ENCODE results near the gene ISCU. TPM values are rescaled to one million over a fixed set of nuclear protein-coding genes. Genes with fewer than 3 reads are reported as not detected.
"Not testable (repeated sequence)": the region's sequence is repeated elsewhere in the genome, so short reads cannot be mapped to it uniquely, and the experiment has no call there.

Gene ISCU
- total RNA-seq, 2 donors from 2014 or later, result 113 to 119 TPM

DNA sequence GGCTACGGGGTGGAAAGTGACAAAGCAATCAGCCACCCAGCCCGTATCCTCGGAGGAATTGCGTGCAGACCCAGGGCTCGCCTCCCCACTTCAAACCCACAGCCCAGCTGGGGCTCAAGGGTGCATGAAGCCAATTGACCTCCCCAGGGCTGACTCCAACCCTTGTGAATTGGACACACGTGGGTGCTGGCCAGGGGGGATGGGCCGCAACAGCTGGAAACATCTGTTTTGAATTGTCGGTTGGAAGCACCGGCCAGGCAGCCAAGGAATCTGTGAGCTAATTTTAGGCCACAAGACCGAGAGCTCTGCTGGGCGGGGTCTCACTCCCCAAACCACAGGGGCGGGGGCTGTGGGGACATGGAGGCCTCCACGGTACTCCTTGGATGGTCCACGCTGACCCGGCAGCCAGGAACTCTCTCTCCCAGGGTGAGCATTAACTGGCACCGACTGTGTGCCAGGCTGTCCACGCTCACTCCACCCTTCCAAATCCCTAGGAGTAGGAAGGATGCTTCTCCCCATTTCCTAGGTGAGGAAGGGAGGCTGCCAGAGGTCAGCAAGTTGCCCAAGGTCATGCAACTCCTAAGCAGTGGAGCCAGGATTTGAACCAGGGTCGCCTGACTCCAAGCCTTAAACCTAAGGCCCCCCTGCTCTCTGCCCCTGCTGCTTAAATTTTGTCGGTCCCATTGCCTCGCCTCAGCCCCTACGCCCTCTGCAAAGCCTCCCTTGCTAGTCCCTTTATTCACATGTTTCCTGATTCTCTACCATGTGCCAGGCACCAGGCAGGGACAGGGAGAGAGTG, 47.3 kb downstream of the ISCU start:
- peak; percentile 91 for DNase-seq (ENCODE audit: low spot score)
- intact Hi-C loops (cut with DNase I), result no loop called here

DNA sequence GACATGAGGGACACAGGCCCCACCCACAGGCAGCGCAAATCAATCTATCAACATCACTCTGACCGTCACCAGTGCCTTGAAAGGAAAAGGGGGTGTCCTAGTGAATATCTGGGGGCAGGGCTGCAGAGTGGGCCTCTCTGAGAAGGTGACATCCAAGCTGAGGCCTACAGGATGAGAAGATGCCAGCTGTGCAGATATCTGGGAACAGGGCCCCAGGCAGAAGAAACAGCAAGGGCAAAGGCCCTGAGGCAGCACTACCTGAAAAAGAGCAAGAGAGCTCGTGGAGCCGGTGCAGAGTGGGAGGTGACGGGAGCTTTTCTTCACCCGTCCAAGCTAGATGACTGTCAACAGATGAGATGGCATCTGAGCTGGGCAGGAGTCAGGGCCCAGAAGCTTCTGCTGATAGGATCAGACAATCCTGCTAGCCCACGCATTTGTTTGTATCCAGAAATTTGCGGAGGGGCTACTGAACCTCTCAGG, 48.0 kb downstream of the ISCU start:
- intact Hi-C loops (cut with DNase I), result no loop called here
- no peak for DNase-seq (ENCODE audit: low spot score)

DNA sequence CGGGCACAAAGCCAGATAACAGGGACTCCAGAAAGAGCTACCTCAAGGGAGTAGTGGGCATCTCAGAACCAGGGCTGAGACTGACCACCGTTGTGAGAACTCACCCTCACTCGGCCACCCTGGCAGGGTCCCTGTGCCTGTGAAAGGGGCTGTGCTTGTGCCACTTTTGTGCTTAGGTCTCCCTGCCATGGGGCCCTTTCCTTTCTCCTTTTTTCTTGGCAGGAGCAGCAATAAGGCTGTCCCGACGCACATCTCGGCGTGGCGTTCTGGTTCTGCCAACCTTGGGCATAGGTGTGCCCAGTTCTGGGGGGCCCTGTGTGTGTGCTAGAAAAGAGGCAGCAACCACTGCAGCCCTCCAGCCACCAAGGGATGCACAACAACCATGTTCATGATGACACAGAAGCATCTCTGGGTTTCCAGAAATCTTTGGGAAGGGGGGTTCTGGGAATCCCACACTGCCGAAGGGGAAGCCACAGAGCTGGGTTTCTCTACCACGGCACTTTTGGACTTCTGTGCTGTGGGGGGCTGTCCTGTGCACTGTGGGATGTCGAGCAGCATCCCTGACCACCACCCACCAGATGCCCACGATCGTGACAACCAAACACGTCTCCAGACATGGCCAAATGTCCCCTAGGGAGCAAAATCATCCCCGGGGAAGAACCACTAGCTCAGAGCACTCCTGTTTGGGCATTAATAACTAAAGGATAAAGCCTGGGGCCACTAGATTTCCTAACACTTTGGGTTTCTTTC, 48.6 kb downstream of the ISCU start:
- intact Hi-C loops (cut with DNase I), result no loop called here
- no peak for DNase-seq (ENCODE audit: low spot score)

DNA sequence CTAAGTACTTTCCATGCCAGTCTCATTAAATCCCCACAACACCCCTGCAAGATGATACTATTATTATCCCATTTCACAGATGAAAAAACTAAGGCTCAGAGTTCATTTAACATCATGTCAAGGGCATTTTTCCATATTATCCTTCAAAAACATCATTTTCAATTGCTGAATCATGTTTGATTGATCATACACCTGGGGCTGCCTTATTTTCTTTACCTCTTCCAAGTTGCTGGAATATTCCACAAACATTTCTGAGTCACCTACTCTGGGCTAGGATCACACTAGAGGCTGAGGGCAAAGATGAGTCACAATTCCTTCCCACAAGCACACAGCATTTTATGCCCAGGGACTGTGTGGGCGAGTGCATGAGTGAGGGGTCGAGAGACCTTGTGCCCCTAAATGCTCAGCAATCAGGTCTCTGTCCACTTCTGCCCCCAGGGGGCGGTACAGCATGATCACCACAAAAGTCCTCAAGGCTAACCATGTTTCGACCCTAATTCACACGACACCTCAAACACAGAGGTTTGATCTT, 49.6 kb downstream of the ISCU start:
- DNase-seq (ENCODE audit: low spot score), result no peak

DNA sequence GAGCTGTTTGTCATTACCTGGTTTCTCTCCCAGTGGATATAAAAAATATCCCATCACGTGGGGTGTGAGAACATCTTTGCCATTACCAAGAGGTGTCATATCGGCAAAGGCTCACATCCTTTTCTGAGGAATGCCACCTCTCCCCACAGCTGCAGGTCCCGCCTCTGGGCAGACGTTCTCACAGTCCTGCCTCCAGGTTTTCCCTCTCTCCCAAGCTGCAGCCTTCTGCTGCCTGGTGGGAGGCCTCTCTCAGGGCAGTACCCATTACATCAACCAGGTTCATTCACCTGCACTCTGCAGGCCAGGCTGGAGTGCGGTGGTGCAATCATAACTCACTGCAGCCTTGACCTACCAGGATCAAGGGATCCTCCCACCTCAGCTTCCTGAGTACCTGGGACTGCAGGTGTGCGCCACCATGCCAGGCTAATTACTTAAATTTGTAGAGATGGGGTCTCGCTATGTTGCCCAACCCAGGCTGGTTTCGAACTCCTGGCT, 50.4 kb downstream of the ISCU start:
- intact Hi-C loops (cut with DNase I), result no loop called here

More for the DNA sequence above, 49.6 kb downstream of the ISCU start:
- intact Hi-C loops (cut with DNase I), result no loop called here

DNA sequence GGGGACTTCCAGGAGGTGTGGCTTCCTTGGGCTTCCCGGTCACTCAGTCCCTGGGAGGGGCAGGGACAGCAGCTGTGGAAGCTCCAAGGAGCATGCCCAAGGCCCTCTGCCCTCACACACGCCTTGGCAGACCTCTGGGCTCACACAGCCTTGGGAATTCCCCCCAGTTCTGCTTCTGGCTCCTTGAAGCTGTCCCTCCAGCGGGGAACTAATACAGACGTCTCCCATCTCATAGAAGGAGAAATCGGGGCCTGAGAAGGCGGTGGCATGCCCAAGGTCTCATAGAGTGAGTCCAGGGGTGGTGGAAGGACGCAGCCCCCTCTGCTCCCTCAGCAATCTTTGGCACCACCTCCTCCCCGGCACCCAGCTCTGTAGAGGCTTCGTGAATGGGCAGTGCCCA, 51.2 kb downstream of the ISCU start:
- DNase-seq (ENCODE audit: low spot score), result no peak
- intact Hi-C loops (cut with DNase I), result no loop called here

More for the DNA sequence above, 50.4 kb downstream of the ISCU start:
- no peak for DNase-seq (ENCODE audit: low spot score)

DNA sequence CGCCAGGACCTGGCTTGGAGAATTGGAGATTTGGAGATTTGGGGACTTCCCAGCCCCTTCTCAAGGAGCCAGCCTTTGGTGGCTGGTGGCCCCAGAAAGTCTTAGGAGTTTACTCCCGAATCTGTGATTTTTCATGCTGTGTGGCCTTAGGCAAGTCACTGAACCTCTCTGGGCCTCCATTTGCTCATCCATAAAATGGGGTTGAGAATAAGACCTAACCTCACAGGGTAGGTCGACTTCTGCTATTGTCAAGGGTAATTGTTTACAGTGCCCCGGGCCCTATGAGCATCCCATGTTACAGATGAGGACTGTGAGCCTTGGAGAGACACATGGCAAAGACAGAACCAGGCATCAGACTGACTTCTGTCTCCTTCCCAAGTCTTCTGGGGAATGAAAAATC, 51.6 kb downstream of the ISCU start:
- intact Hi-C loops (cut with DNase I), result no loop called here
- DNase-seq (ENCODE audit: low spot score), result no peak

DNA sequence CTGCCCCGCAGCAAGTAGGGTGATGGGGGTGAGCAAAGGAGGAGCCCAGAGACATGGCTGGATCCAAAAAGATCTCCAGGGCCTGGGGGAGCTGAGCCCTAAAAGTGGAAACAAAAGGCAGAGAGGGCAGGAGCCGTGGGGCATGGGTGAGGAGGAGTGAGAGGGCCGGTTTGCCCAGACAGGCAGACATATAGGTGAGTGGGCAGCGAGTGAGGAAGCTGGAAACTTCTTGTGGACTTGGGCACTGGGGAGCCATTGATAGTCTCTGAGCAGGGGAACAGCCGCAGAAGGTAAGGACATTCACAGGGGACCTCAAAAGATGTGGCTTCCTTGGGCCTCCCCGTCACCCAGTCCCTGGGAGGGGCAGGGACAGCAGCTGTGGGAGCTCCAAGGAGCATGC, 52.2 kb downstream of the ISCU start:
- no peak for DNase-seq (ENCODE audit: low spot score)
- intact Hi-C loops (cut with DNase I), result loop anchor here (5.0 kb wide), 1 partner anchor 42 kb away; no protein-coding TSS in a partner anchor

DNA sequence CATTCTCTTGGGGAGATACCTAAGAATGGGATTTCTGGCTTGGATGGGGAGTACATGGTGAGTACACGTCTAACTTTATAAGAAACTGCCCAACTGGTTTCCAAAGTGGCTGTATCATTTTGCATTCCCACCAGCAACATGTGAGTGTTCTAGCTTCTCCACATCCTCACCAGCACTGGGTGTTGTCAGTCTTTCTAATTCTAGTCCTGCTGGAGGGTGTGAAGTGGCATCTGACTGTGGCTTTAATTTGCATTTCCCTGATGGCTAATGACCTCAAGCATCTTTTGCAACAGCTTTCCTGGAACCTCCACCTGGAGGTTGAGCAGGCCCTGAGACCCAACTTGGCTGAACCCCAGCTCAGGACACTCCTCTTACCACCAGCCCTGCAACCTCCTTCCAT, 53.5 kb downstream of the ISCU start:
- DNase-seq (ENCODE audit: low spot score), result no peak
- intact Hi-C loops (cut with DNase I), result loop anchor here (5.0 kb wide), 1 partner anchor 44 kb away; no protein-coding TSS in a partner anchor

DNA sequence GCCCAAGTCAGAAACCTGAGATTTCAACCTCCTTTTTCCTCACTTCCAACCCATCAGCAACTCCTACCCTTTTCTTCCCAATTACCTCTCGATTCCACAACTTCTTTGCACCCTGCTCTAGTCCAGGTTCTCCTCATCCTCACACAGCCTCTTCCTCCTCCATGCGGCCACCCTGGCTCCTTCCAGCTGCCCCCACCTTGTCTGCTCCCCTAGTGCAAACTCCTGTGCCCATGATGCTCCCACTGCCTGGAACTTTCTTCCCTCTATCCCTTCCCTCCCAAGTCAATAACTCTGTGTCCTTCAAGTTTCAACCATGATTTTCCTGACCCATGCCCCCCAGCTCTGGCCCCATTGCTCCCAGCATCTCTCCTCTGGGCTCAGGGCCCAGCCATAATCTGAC, 54.0 kb downstream of the ISCU start:
- intact Hi-C loops (cut with DNase I), result loop anchor here (5.0 kb wide), 1 partner anchor 44 kb away; no protein-coding TSS in a partner anchor
- DNase-seq (ENCODE audit: low spot score), result no peak

GRCh38 chr12:108616941-108617858, 54.8 kb downstream of the ISCU start:
- intact Hi-C loops (cut with DNase I), result loop anchor here (5.0 kb wide), 1 partner anchor 45 kb away; no protein-coding TSS in a partner anchor
- no peak for DNase-seq (ENCODE audit: low spot score)

DNA sequence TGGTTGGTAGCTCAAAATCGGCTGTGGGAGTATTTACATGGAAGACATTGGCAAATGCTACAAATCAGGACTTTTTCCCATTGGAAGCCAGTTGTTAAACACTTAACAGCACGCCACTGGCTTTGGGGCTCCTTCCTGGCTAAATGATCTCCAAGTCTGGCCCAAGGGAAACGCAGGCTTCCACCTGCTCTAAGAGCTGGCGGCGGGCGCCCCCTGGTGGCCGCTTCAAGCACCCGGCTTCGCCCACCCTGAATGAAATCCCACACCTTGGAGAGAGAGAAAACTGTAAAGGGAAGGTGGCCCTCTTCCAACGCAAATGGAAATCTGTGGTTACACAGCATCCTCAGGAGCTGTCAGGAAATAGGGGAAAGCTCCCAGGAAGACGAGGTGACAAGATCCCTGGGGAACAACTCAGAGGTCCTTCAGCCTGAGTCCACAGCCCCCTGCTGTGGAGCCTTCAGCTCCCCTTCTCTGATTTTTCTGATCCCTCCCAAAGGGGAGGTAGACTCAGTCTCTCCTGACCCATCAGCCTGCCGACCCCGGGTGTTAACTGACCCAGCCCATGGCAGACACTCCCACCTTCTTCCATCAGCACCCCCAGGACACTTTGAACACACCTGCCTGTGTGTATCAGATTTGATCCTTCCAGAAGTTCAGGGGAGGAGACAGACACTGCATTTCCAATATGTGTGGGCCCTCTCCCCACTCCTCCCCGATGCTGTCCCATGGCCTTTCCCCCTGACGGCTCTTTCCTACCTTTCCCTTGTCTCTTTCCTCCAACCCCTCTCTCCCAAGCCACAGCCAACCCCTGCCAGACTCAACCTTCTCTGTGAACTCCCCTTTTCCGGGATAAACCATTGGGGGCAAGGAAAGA, 55.9 kb downstream of the ISCU start:
- intact Hi-C loops (cut with DNase I), result loop anchor here (5.0 kb wide), 1 partner anchor 46 kb away; no protein-coding TSS in a partner anchor
- peak; percentile 94 for DNase-seq (ENCODE audit: low spot score)

DNA sequence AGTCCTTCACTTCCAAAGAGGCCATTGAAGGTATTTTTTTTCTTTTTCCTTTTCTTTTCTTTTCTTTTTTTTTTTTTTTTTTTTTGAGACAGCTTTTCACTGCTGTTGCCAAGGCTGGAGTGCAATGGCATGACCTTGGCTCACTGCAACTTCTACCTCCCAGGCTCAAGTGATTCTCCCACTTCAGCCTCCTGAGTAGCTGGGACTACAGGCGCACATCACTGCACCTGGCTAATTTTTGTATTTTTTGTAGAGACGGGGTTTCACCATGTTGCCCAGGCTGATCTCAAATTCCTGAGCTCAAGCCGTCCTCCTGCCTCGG, 56.5 kb downstream of the ISCU start:
- intact Hi-C loops (cut with DNase I), result loop anchor here (5.0 kb wide), 1 partner anchor 47 kb away; no protein-coding TSS in a partner anchor
- DNase-seq (ENCODE audit: low spot score), result not testable (repeated sequence)

Other genes starting within 250 kb of the ISCU start
- 10 to 100 TPM; 44.6 to 53.4 TPM for gene CMKLR1, start 223.3 kb upstream of the ISCU start, total RNA-seq
- gene FICD, start 47.3 kb upstream of the ISCU start, total RNA-seq, result 10 to 100 TPM in 1 of 2 donors, 1 to 10 TPM in 1; 10.0 to 11.3 TPM
- gene SART3, start 1.4 kb upstream of the ISCU start, total RNA-seq, result 10 to 100 TPM; 27.4 to 28.9 TPM
- 10 to 100 TPM; 12.7 to 72.5 TPM for gene TMEM119, start 35.5 kb downstream of the ISCU start, total RNA-seq
- gene SELPLG, start 71.3 kb downstream of the ISCU start, total RNA-seq, result 10 to 100 TPM in 1 of 2 donors, 1 to 10 TPM in 1; 5.1 to 14.4 TPM
- gene CORO1C, start 168.9 kb downstream of the ISCU start, total RNA-seq, result 100 to 1,000 TPM; 361 to 548 TPM